Activated T-cell treated with anti-CD3 and anti-CD28 coated beads for 48 hours (primary cell): ENCODE data around the gene LKAAEAR1.

Source experiments
- DNase-seq: peaks from one replicate; pipeline ENCODE4 v3.0.0-alpha.2; 2020; ENCODE audit warnings: low read depth

Gene LKAAEAR1

DNA sequence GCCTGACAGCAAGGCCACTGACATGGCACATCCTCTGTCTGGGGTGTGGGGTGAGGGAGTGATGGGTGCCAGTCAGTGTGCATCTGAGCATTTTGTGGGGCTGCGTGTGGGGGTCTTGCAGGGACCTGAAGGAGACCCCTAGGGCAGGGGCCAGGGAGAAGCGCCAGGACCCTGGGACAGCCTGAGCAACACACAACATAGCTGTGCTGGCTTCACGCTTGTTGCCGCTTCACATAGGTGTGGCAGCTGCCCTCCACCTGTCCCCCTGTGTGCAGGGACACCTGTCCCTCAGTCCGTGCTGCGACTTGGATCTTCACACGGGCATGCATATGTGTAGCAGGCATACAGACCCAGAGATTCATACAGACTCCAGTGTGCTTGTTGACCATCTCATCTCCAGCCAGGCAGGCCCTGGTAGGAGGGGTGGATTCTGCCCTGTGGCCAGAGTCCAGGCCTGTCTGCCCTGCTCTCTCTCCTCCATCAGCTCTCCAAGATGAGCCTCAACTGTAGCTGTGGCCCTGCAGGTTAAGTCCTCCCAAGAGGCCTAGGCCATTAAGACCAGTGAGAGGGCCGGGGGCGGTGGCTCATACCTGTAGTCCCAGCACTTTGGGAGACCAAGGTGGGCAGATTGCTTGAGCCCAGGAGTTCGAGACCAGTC is 26.3 kb upstream of the LKAAEAR1 start:
- no peak for DNase-seq

DNA sequence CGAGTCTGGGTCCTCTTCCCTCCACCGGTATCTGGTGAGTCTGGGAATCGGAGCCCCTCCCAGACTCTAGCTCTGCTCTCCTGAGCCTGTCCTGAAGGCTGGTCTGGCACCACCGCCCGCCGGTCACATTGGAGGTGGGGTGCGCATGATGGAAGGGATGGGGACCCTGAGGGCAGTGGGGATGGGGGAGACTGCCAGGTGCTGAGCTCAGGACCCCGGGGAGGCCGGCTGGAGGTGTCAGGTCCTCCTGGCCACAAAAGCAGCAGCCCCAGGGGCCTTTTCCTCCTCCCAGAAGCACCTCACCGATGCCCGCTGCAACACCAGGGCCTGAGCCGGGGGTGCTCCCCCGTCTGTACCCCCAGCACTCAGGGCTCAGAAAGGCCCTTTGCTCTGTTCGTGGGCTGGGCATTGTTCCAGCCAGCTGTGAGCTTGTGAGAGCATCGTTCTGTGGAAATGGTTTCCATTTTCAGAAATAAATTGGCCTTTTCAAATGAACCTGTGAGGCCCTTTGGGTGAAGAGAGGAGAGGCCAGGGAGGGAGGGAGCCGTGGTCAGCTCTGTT is 25.7 kb upstream of the LKAAEAR1 start:
- no peak for DNase-seq

DNA sequence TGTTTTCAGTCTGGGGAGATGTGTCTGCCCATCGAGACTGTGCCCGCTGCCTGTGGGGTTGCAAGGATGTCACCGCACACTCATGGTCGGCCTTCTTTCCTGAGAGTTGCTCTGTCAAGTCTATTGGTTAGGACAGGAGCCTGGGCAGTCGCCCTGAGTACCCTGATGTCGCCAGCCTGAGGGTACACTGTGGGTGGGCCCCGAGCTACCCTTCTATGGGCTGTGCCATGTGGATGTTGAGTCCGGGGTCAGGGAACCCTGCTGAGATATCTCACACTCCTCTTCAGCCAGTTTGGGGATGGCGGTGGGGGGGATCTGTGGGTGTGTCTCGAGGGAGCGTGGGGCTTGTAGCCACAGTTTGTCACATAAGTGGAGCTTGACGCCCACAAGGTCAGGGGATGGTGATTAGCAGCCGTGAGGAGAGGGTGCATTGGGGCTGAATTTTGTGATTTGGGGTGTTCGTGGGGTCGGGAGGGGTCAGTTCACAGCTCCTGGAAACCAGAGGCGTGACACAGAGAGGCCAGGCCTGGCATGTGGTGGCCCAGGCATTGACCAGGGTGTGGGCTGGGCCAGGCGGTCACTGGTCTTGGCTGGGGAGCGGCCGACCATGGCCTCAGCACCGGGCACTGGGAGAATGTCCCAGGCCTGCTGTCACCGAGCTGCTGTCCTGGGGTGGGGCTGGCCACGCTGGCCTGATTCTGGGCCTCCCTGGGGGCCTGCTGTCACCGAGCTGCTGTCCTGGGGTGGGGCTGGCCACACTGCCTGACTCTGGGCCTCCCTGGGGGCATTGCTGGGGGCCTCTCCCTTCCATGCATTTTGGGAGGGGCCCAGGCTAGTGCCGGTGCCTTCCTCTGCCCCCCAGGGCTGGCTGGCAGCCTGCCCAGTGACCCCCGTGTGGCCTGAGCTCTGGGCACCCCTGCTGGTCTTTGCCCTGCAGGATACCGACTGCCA is 24.8 kb upstream of the LKAAEAR1 start:
- DNase-seq, result no peak

DNA sequence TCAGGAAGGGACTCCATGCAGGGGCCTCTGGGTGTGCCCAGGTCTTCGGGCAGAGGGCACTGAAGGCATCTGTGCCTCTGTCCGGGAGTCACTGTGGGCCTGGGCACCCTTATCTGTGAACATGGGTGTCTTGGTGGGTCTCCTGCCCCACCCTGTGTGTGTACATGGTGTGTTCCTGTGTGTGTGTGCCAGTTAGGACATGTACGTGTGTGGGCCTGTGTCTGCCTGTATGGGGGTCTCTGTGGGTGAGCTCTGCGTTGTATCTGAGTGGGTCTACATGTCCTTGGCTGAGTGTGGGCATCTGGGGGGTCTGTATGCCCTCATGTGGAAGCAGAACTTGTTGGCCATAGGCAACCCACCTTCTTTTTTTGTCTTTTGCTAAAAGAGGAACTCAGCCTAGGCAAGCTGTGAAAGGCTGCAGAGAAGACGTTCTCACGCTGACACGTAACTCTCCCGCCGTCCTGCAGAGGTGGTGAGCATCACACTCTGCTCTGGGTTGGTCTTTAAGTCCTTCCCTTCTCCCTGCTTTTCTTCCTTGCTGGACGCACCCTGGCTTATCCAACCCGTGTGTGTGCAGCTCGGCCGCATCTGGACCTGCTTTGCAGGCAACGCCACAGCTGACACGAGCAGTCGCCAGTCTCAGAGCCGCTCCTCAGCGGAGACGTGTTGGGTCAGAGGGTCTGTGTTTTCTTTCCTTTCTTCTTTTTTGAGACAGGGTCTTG is 23.7 kb upstream of the LKAAEAR1 start:
- no peak for DNase-seq

DNA sequence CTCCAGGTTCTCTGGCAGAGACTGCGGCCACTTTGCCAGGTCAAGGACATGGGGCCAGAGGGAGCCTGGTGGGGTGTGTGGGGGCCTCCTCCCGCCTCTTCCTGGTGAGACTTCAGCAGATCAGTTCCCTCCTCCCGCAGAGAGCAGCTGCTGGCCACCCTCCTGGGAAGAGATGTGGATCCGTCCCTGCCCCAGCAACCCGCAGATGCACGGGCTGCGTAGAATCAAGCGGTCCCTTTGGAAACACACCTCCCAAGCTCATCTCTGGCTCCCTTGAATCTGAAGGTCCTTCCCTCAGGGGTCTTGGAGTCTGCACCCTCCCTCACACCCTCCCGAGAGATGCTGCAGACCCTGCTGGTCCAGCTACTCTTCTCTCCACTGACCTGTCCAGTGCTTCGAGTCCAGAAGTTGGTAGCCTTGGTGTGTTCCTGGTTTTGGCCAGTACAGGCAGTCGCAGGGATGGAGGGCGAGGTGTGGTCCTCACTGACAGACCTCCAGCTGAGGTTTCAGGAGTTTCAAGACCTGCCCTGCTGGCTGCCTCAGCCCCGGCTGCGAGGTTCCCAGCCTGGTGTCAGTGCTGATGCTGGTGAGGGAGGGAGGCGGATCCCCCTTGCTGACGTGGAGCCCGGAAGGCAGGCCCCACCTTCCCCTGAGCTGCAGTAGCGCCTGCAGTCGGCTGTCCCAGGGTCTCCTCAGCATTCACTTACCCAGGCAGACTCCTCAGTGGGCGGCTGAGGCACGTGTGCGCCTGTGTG is 23.0 kb upstream of the LKAAEAR1 start, which contains the start of gene NPBWR2:
Gene NPBWR2, minus strand, starts transcription at position 585 of the 755 bp plus-strand sequence. CDS start 734 bp downstream, outside the sequence.
- DNase-seq, result no peak

DNA sequence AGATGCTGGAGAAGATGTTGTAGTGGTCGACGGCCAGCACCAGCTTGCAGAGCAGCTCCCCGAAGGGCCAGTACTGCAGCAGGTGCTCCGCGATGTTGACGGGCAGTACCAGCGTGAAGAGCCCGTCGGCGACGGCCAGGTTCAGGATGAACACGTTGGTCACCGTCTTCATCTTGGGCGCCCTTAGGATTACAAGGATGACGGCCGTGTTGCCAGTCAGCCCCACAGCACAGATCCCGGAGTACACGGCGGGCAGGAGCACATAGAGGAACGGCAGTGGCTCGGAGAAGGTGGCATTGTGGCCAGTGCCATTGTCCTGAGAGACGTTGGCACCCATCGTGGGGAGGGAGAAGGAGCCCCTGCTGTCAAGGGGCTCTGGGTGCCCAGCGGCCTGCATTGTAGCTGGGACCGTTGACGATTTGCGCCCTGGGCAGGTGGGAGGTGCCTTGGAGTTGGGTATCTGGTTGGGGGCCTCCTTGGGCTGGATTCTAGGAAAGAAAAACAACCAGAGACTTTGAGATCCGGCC is 22.3 kb upstream of the LKAAEAR1 start:
- DNase-seq, result no peak

DNA sequence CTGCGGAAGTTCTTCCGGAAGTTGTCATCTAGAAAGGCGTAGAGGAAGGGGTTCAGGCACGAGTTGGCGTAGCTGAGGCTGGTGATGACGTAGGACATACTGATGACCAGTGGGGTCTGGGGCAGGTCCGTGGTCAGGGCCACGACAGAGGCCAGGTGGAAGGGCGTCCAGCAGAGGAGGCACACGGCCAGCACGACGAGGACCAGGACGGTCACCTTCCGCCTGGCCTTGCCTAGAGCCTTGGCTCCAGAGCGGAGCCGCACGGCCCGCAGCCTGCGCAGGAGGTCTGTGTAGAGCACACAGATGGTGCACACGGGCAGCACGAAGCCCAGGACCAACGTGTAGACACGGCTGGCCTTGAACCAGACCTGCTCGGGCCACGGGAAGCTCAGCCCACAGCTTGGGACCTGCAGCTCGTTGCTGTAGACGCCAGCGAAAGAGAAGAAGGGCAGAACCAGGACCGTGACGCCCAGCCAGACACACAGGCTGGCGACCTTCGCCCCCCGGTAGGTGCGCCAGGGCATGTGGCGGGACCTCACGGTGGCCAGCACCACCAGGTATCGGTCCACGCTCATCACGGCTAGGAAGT is 21.7 kb upstream of the LKAAEAR1 start:
- DNase-seq, result no peak

DNA sequence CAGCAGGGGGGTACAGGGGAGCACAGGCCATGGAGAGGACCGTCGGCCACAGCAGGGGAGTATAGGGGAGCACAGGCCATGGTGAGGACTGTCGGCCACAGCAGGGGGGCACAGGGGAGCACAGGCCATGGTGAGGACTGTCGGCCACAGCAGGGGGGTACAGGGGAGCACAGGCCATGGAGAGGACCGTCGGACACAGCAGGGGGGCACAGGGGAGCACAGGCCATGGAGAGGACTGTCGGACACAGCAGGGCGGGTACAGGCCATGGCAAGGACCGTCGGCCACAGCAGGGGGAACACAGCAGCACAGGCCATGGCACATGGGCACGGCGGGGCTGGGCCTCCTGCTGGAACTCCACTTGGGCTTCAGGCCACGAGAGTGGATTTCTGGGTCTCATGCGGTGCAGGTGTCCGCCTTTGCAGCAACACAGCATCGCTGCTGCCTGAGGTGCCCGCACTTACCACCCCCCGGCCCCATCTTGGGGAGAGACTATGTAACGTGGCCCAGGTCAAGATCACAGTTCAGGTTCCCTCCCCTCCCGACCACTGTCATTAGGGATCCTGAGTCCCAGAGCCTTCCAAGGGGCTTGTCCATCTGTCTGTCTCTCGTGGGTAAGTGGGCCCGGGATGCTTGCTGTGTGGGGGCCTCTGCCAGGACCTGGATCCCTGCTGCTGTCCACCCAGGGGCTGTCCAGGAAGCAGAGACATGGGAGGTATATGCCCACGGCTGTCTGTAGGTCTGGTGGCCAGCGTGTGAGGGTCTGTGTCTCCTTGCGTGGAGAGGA is 20.7 kb upstream of the LKAAEAR1 start:
- no peak for DNase-seq

DNA sequence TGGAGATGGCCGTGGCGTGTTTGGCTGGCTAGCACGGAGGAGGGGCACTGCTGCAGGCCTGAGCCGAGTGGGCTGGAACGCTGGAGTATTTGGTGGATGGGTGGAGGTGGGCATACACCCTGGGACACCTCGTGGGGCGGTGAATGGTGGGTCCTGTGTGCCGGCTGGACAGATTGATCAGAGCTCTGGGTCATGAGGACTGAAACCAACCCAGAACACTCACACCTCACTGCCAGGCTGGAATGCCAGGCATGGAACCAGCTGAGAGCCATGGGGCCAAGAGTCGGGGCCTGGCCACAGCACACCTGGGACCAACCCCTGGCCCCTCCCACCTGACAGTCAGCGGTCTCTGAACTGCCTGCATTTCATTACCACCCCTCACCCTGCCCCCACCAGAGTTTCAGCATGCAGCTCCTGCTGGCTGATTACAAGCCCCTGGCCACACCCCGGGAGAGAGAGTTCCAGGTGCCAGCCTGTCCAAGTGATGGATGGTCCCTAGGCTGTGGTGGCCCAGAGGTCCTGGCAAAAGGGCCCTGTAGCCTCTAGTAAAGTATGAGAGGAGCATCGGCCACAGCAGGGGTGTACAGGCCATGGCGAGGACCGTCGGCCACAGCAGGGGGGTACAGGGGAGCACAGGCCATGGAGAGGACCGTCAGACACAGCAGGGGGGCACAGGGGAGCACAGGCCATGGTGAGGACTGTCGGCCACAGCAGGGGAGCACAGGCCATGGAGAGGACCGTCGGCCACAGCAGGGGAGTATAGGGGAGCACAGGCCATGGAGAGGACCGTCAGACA is 19.9 kb upstream of the LKAAEAR1 start:
- no peak for DNase-seq

- no peak for DNase-seq
Observed at GRCh38 chr20:64102647-64103354, 18.6 kb upstream of the LKAAEAR1 start.

- peak; percentile 68 for DNase-seq
Observed at GRCh38 chr20:64101731-64102621, 17.8 kb upstream of the LKAAEAR1 start.

DNA sequence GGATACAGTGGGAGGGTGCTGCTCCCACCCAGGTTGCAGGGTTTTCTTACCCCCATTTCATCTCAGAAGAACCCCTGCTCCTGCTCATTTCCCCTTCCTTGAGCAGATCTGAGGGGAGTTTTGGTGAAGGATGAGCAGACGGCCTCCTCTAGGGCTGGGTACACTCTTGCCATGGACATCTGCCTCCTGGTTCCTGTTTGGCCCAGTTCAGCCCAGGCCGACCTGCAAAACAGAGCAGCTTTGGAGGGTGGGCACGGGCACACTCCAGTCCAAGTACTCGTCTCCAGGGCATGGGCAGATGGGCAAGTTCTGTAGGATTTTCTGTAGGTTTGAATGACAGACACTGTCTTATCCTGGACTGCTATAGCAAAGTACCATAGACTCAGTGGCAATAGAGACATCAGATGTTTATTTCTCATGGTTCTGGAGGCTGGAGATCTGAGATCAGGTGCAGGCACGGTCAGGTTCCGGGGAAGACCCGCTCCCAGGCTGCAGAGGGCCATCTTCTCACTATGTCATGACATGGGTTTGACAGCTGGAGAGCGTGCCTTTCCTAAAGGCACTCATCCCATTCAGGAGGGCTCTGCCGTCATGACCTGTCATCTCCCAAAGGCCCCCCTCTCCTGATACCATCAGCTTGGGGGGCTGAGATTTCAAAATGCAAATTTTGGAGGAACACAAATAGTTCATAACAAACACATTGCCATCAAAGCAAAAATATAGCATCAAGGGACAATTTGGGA is 16.9 kb upstream of the LKAAEAR1 start:
- DNase-seq, result no peak

DNA sequence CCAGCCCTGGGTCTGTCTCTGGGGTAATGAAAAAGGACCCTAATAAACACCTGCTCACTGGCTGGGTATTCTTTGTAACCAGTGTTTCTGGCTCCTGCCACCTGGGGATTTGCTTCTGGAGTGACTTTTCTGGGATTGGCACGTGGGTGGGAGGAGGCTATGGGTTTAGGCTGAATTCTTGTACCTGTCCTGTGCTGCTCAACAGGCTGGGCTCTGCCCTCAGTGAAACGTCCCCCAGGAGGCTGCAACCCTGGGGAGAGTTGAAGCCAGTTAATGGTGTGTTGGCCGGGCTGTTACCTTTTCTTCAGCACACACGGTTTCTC is 16.3 kb upstream of the LKAAEAR1 start:
- no peak for DNase-seq

DNA sequence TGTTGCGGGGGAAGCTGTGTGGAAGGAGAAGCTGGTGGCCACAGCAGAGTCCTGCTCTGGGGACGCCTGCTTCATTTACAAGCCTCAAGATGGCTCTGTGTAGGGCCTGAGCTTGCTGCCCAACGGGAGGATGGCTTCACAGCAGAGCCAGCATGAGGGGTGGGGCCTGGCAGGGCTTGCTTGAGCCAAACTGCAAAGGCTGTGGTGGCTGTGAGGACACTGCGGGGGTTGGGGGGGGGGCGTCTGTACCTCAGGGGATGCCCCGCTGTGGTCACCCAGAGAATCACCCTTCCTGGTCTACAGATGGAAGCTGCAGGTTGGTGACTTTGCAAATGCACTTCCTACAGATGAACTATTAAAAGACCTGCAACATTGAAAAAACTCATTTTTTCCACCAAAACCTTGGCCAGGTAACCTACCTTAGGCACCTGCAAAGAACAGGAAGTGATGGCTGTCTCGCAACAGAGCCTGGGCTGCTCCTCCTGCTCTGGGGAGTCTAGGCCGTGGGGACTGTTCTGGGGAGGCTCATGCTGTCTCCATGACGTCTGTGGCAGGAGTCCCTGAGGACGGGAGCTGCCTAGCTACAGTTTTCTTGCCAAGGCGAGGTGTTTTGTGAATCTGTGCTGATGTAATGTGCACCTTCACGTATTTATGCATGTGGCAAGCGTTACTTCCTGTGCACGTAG is 15.8 kb upstream of the LKAAEAR1 start:
- DNase-seq, result no peak

GRCh38 chr20:64099086-64099786 is 15.0 kb upstream of the LKAAEAR1 start:
- no peak for DNase-seq
